CD8-positive, alpha-beta memory T cell (primary cell): ENCODE results near the gene MRPL23. TPM values are rescaled to one million over a fixed set of nuclear protein-coding genes. Genes with fewer than 3 reads are reported as not detected.
A peak's percentile ranks its signal among the peaks of the same experiment; 100 is the strongest.

Experiments used
- CTCF ChIA-PET: fragments of 350-600 bp; sonication (Branson Sonifier 250); formaldehyde crosslinking; loops from one replicate; lab custom pipeline; 2021; ENCODE audit warnings: antibody characterized with exemption; lab: Charles Lee
- POLR2A ChIA-PET: fragments of 350-600 bp; sonication (Branson Sonifier 250); formaldehyde crosslinking; loops from one replicate; lab custom pipeline; 2021; ENCODE audit warnings: antibody characterized with exemption; lab: Charles Lee
- DNase-seq, 5 donors: peaks; one replicate each; pipeline versions ENCODE4 v3.0.0 to v3.0.0-alpha.2; 2020 to 2022; ENCODE audit warnings: mixed read lengths in 1 of 5
- H3K27ac ChIP-seq: one replicate; pipeline ENCODE4 v1.7.0; 2013; ENCODE audit warnings: low read depth, mild to moderate bottlenecking, low read length, moderate library complexity
- H3K27me3 ChIP-seq: 2 replicates; pipeline ENCODE4 v1.7.0; 2013; ENCODE audit warnings: low read length, mild to moderate bottlenecking; ENCODE audit not compliant: insufficient read depth, poor library complexity, severe bottlenecking
- H3K36me3 ChIP-seq: 2 replicates; pipeline ENCODE4 v1.7.0; 2013; ENCODE audit warnings: mild to moderate bottlenecking, low read length, moderate library complexity; ENCODE audit not compliant: insufficient read depth
- H3K4me1 ChIP-seq: 2 replicates; pipeline ENCODE4 v1.7.0; 2013; ENCODE audit warnings: mild to moderate bottlenecking, low read length, moderate library complexity; ENCODE audit not compliant: insufficient read depth
- H3K4me3 ChIP-seq: 2 replicates; pipeline ENCODE4 v1.7.0; 2013; ENCODE audit warnings: mild to moderate bottlenecking, low read length
- H3K9me3 ChIP-seq: 2 replicates; pipeline ENCODE4 v1.7.0; 2013; ENCODE audit warnings: mild to moderate bottlenecking, low read length
- H3K27ac Mint-ChIP-seq, 8 donors: one replicate each; pipeline ENCODE4 v1.8.0; 2020 to 2021; ENCODE audit warnings: mixed read lengths in 8 of 8, mild to moderate bottlenecking in 6 of 8, inconsistent platforms in 3 of 8, moderate library complexity in 3 of 8
- H3K27me3 Mint-ChIP-seq, 2 donors: one replicate each; pipeline ENCODE4 v1.8.0; 2020 to 2021; ENCODE audit warnings: mixed read lengths in 2 of 2, mild to moderate bottlenecking in 1 of 2, moderate library complexity in 1 of 2
- H3K36me3 Mint-ChIP-seq, 3 donors: one replicate each; pipeline ENCODE4 v1.8.0; 2020 to 2021; ENCODE audit warnings: mixed read lengths in 3 of 3, inconsistent platforms in 1 of 3, mild to moderate bottlenecking in 1 of 3
- H3K4me1 Mint-ChIP-seq, 3 donors: one replicate each; pipeline ENCODE4 v1.8.0; 2020 to 2021; ENCODE audit warnings: mixed read lengths in 3 of 3, inconsistent platforms in 1 of 3, mild to moderate bottlenecking in 1 of 3
- H3K4me3 Mint-ChIP-seq, 7 donors: one replicate each; pipeline ENCODE4 v1.8.0; 2020 to 2021; ENCODE audit warnings: mixed read lengths in 7 of 7, mild to moderate bottlenecking in 6 of 7, moderate library complexity in 4 of 7, inconsistent platforms in 2 of 7
- H3K9me3 Mint-ChIP-seq, 5 donors: one replicate each; pipeline ENCODE4 v1.8.0; 2020 to 2022; ENCODE audit warnings: mixed read lengths in 5 of 5, mild to moderate bottlenecking in 3 of 5, moderate library complexity in 2 of 5, inconsistent platforms in 1 of 5
- polyA plus RNA-seq: library from polyadenylated mRNA; unstranded; fragments of 300-500 nt; fragmentation: Illumina TruSeq; gene quantifications from one replicate; pipeline ENCODE4 v1.2.3, GENCODE V29; 2021
- total RNA-seq, 2 experiments: library from RNA; stranded (reverse); gene quantifications; one replicate each; pipeline ENCODE4 v1.2.3, GENCODE V29; 2021

MRPL23 gene
- total and polyA plus RNA-seq, 3 experiments from 2014 or later: 9.3 to 129 (median 127) TPM

- H3K4me3 ChIP-seq: no peak overlapping the region
Observed at GRCh38 chr11:1918436-1919315, 28.5 kb upstream of the MRPL23 start.

GRCh38 chr11:1919391-1920127 is 27.6 kb upstream of the MRPL23 start, which contains the start of gene TNNT3:
TNNT3 (plus strand) TSS chr11:1919703; CDS start chr11:1922875, 3,172 bp downstream.
- Histone ChIP-seq H3K36me3 (no peaks in the 10 kb centered on the region), H3K4me1 (peaks cover 4% of the 10 kb centered on the region), H3K9me3 (no peaks in the 10 kb centered on the region), H3K4me3 (no peak within 1 kb of the TSS), H3K27me3 (no peaks in the 10 kb centered on the region), H3K27ac (no peak within 1 kb of the TSS)
- no peak for DNase-seq
- ChIA-PET CTCF (interaction anchor here (1.4 kb wide), 1 partner anchor 226 kb away, joined by 3 read pairs; no protein-coding TSS in a partner anchor), POLR2A (interaction anchor here (0.6 to 0.8 kb wide), 2 partner anchors 27 to 31 kb away, joined by 3 read pairs; no protein-coding TSS in a partner anchor)
- Mint-ChIP-seq H3K9me3 (no peaks in the 10 kb centered on the region), H3K4me1 (peaks cover 6 to 43% (median 20%) of the 10 kb centered on the region in 3 donors), H3K36me3 (no peaks in the 10 kb centered on the region), H3K4me3 (no peak within 1 kb of the TSS), H3K27me3 (peaks cover 7 to 13% of the 10 kb centered on the region in 2 donors), H3K27ac (peak within 1 kb of the TSS in 1 of 8 donors; percentile 53)

More at GRCh38 chr11:1918436-1919315, 28.5 kb upstream of the MRPL23 start:
- Mint-ChIP-seq H3K27ac (peak overlapping the region in 1 of 8 donors; percentile 23), H3K9me3 (no peaks in the 10 kb centered on the region), H3K36me3 (no peaks in the 10 kb centered on the region), H3K27me3 (peaks cover 8 to 15% of the 10 kb centered on the region in 2 donors), H3K4me1 (peaks cover 6 to 45% (median 20%) of the 10 kb centered on the region in 3 donors), H3K4me3 (no peak overlapping the region)
- no peaks in the 10 kb centered on the region for H3K36me3 ChIP-seq
- peaks cover 4% of the 10 kb centered on the region for H3K4me1 ChIP-seq
- no peaks in the 10 kb centered on the region for H3K9me3 ChIP-seq
- no peaks in the 10 kb centered on the region for H3K27me3 ChIP-seq
- CTCF ChIA-PET: interaction anchor here (1.4 to 2.3 kb wide), 2 partner anchors 36 to 225 kb away, joined by 3 to 9 read pairs; no protein-coding TSS in a partner anchor
- no peak overlapping the region for H3K27ac ChIP-seq
- no peak for DNase-seq
- POLR2A ChIA-PET: interaction anchor here (0.6 to 0.9 kb wide), 3 partner anchors 26 to 75 kb away, joined by 3 read pairs; no protein-coding TSS in a partner anchor

GRCh38 chr11:1920128-1920908 is 26.8 kb upstream of the MRPL23 start:
- no peak overlapping the region for H3K4me3 ChIP-seq
- ChIA-PET POLR2A (no interaction called here), CTCF (interaction anchor here (1.4 kb wide), 1 partner anchor 227 kb away, joined by 3 read pairs; no protein-coding TSS in a partner anchor)
- Mint-ChIP-seq H3K4me1 (peaks cover 6 to 36% (median 18%) of the 10 kb centered on the region in 3 donors), H3K4me3 (no peak overlapping the region), H3K27ac (no peak overlapping the region), H3K36me3 (no peaks in the 10 kb centered on the region), H3K27me3 (peaks cover 5 to 6% of the 10 kb centered on the region in 2 donors), H3K9me3 (no peaks in the 10 kb centered on the region)
- peaks cover 4% of the 10 kb centered on the region for H3K4me1 ChIP-seq
- no peaks in the 10 kb centered on the region for H3K27me3 ChIP-seq
- no peaks in the 10 kb centered on the region for H3K36me3 ChIP-seq
- no peaks in the 10 kb centered on the region for H3K9me3 ChIP-seq
- no peak for DNase-seq
- H3K27ac ChIP-seq: no peak overlapping the region

GRCh38 chr11:1920909-1921573 is 26.1 kb upstream of the MRPL23 start:
- H3K27me3 Mint-ChIP-seq: peaks cover 5 to 6% of the 10 kb centered on the region in 2 donors
- CTCF ChIA-PET: interaction anchor here (0.9 to 1.6 kb wide), 3 partner anchors 30 to 99 kb away, joined by 3 to 10 read pairs (median 5); no protein-coding TSS in a partner anchor

GRCh38 chr11:1921574-1922141 is 25.5 kb upstream of the MRPL23 start:
- H3K27me3 ChIP-seq: no peaks in the 10 kb centered on the region
- H3K4me3 Mint-ChIP-seq: no peak overlapping the region
- H3K36me3 Mint-ChIP-seq: no peaks in the 10 kb centered on the region
- no peak overlapping the region for H3K4me3 ChIP-seq
- H3K9me3 ChIP-seq: no peaks in the 10 kb centered on the region
- CTCF ChIA-PET: interaction anchor here (0.9 to 1.6 kb wide), 4 partner anchors 31 to 228 kb away, joined by 3 to 10 read pairs (median 4); no protein-coding TSS in a partner anchor
- DNase-seq: no peak
- H3K9me3 Mint-ChIP-seq: no peaks in the 10 kb centered on the region
- H3K27ac Mint-ChIP-seq: peak overlapping the region in 1 of 8 donors; percentile 20
- no peak overlapping the region for H3K27ac ChIP-seq
- peaks cover 9 to 10% of the 10 kb centered on the region in 2 donors for H3K27me3 Mint-ChIP-seq
- no peaks in the 10 kb centered on the region for H3K36me3 ChIP-seq
- no peaks in the 10 kb centered on the region for H3K4me1 ChIP-seq
- peaks cover 0 to 25% (median 11%) of the 10 kb centered on the region in 3 donors for H3K4me1 Mint-ChIP-seq
- POLR2A ChIA-PET: no interaction called here

More at GRCh38 chr11:1920909-1921573, 26.1 kb upstream of the MRPL23 start:
- no peaks in the 10 kb centered on the region for H3K9me3 ChIP-seq
- no peaks in the 10 kb centered on the region for H3K36me3 Mint-ChIP-seq
- peaks cover under 1 to 31% (median 14%) of the 10 kb centered on the region in 3 donors for H3K4me1 Mint-ChIP-seq
- H3K4me3 Mint-ChIP-seq: no peak overlapping the region
- H3K27me3 ChIP-seq: no peaks in the 10 kb centered on the region
- POLR2A ChIA-PET: no interaction called here
- H3K9me3 Mint-ChIP-seq: no peaks in the 10 kb centered on the region
- no peak overlapping the region for H3K27ac ChIP-seq
- no peak overlapping the region for H3K4me3 ChIP-seq
- H3K36me3 ChIP-seq: no peaks in the 10 kb centered on the region
- DNase-seq: no peak
- no peaks in the 10 kb centered on the region for H3K4me1 ChIP-seq
- no peak overlapping the region for H3K27ac Mint-ChIP-seq

GRCh38 chr11:1922481-1923081 is 24.6 kb upstream of the MRPL23 start:
- Mint-ChIP-seq H3K27me3 (peaks cover 10 to 11% of the 10 kb centered on the region in 2 donors), H3K4me1 (peaks cover 0 to 19% (median 11%) of the 10 kb centered on the region in 3 donors), H3K27ac (peak overlapping the region in 2 of 8 donors; percentile 24 to 29), H3K4me3 (no peak overlapping the region), H3K9me3 (no peaks in the 10 kb centered on the region), H3K36me3 (no peaks in the 10 kb centered on the region)
- Histone ChIP-seq H3K9me3 (no peaks in the 10 kb centered on the region), H3K27ac (no peak overlapping the region), H3K4me3 (no peak overlapping the region), H3K27me3 (no peaks in the 10 kb centered on the region), H3K36me3 (no peaks in the 10 kb centered on the region), H3K4me1 (no peaks in the 10 kb centered on the region)
- DNase-seq: no peak
- ChIA-PET CTCF (interaction anchor here (0.6 to 1.6 kb wide), 4 partner anchors 14 to 229 kb away, joined by 3 to 10 read pairs (median 4); no protein-coding TSS in a partner anchor), POLR2A (no interaction called here)
